HepG2 (cell line): Measurements from ENCODE around the gene SERPINF2. TPM values are rescaled to one million over a fixed set of nuclear protein-coding genes. Genes with fewer than 3 reads are reported as not detected.
A peak's percentile ranks its signal among the peaks of the same experiment; 100 is the strongest.

Experiments used
- AKAP8 ChIP-seq: sonication (generic); formaldehyde crosslinking; IDR thresholded peaks from 2 replicates; pipeline ENCODE4 v1.5.1; 2020; ENCODE audit warnings: mild to moderate bottlenecking, missing genetic modification reagents
- CBX2 ChIP-seq, 2 experiments: fragments of 200-600 bp in 1 of 2; sonication (generic); formaldehyde crosslinking in 1 of 2; IDR thresholded peaks; 2 replicates each; pipeline versions ENCODE4 v1.7.0 to v1.8.1; 2018 to 2022; ENCODE audit warnings: low read depth in 2 of 2, low read length in 1 of 2, mild to moderate bottlenecking in 1 of 2, missing genetic modification reagents in 1 of 2
- DMAP1 ChIP-seq: IDR thresholded peaks from 2 replicates; pipeline ENCODE4 v1.6.1; 2016
- FOXA1 ChIP-seq, 2 experiments: fragments of 450-650 bp in 1 of 2; sonication (generic) in 1 of 2; formaldehyde crosslinking in 1 of 2; IDR thresholded peaks; 2 replicates each; pipeline versions ENCODE4 v1.4.0 to v1.6.1; 2016 to 2020; ENCODE audit warnings: missing genetic modification reagents in 1 of 2
- GTF3A ChIP-seq: sonication (generic); formaldehyde crosslinking; conservative IDR thresholded peaks from 2 replicates; pipeline ENCODE4 v1.4.0; 2020; ENCODE audit warnings: mild to moderate bottlenecking, missing genetic modification reagents
- HNRNPLL ChIP-seq: fragments of 200-400 bp; formaldehyde crosslinking; IDR thresholded peaks from 2 replicates; pipeline ENCODE4 v1.6.1; 2017; ENCODE audit warnings: mild to moderate bottlenecking, low read depth, low read length; ENCODE audit not compliant: poor library complexity, severe bottlenecking
- JUND ChIP-seq: sonication (generic); formaldehyde crosslinking; IDR thresholded peaks from 2 replicates; pipeline ENCODE4 v1.8.0; 2022; ENCODE audit warnings: mild to moderate bottlenecking, missing genetic modification reagents
- MED1 ChIP-seq: sonication (generic); formaldehyde crosslinking; IDR thresholded peaks from 2 replicates; pipeline ENCODE4 v1.4.0; 2020; ENCODE audit warnings: missing genetic modification reagents
- NCOA1 ChIP-seq: sonication (generic); formaldehyde crosslinking; IDR thresholded peaks from 2 replicates; pipeline ENCODE4 v1.9.0; 2021; ENCODE audit warnings: missing genetic modification reagents
- NPAS2 ChIP-seq: sonication (generic); formaldehyde crosslinking; IDR thresholded peaks from 2 replicates; pipeline ENCODE4 v1.8.0; 2022; ENCODE audit warnings: mild to moderate bottlenecking, missing genetic modification reagents, borderline replicate concordance
- PHF20 ChIP-seq: sonication (generic); formaldehyde crosslinking; IDR thresholded peaks from 2 replicates; pipeline ENCODE4 v1.5.0; 2020; ENCODE audit warnings: mild to moderate bottlenecking, missing genetic modification reagents
- RAD21 ChIP-seq: fragments of 450-650 bp; formaldehyde crosslinking; IDR thresholded peaks from 2 replicates; pipeline ENCODE4 v1.5.0; 2020; ENCODE audit warnings: mild to moderate bottlenecking
- SIN3A ChIP-seq: IDR thresholded peaks from 2 replicates; pipeline ENCODE4 v1.6.1; 2011; ENCODE audit warnings: low read depth, mild to moderate bottlenecking, control low read depth, low read length, borderline replicate concordance
- SIX4 ChIP-seq: sonication (generic); formaldehyde crosslinking; IDR thresholded peaks from 2 replicates; pipeline ENCODE4 v1.4.0; 2020; ENCODE audit warnings: missing genetic modification reagents
- STAG1 ChIP-seq: sonication (generic); formaldehyde crosslinking; IDR thresholded peaks from 2 replicates; pipeline ENCODE4 v1.4.0; 2020; ENCODE audit warnings: missing genetic modification reagents
- ZEB1 ChIP-seq: IDR thresholded peaks from 2 replicates; pipeline ENCODE4 v1.6.1; 2012; ENCODE audit warnings: mild to moderate bottlenecking, low read depth, inconsistent platforms; ENCODE audit not compliant: insufficient replicate concordance
- ZNF343 ChIP-seq: sonication (generic); formaldehyde crosslinking; IDR thresholded peaks from 2 replicates; pipeline ENCODE4 v1.4.0; 2020; ENCODE audit warnings: mild to moderate bottlenecking, missing genetic modification reagents
- ZNF546 ChIP-seq: sonication (generic); formaldehyde crosslinking; conservative IDR thresholded peaks from 2 replicates; pipeline ENCODE4 v1.8.1; 2023; ENCODE audit warnings: mild to moderate bottlenecking, missing genetic modification reagents
- ZNF7 ChIP-seq: IDR thresholded peaks from 2 replicates; pipeline ENCODE4 v1.6.1; 2016; ENCODE audit warnings: missing biosample characterization, missing genetic modification reagents
- polyA plus RNA-seq, 8 experiments: library from polyadenylated mRNA; depleted of rRNA in 3 of 8; stranded (reverse) in 7 of 8; unstranded in 1 of 8; fragments of >200 nt; fragmentation: Illumina TruSeq in 4 of 8; extraction: Trizol in 4 of 8; gene quantifications; 2 replicates each; pipeline versions ENCODE4 v1.2.1 to v1.2.3, GENCODE V29; 2011 to 2016; ENCODE audit warnings: low read depth in 4 of 8, missing spikeins in 1 of 8, mixed read lengths in 1 of 8; ENCODE audit not compliant: insufficient read depth in 1 of 8
- total RNA-seq, 5 experiments: library from RNA; depleted of rRNA; stranded (reverse); fragments of >200 nt; fragmentation: Illumina TruSeq; extraction: Trizol; gene quantifications; 2 replicates each; pipeline ENCODE4 v1.2.3, GENCODE V29; 2016; ENCODE audit warnings: low read depth in 1 of 5
- TF ChIP-seq, protein P1 (sequence below): sonication (generic); formaldehyde crosslinking; IDR thresholded peaks from 2 replicates; pipeline ENCODE4 v1.8.1; 2023; ENCODE audit warnings: mild to moderate bottlenecking, missing genetic modification reagents, borderline replicate concordance
- TF ChIP-seq, protein P2 (sequence below): sonication (generic); formaldehyde crosslinking; IDR thresholded peaks from 2 replicates; pipeline ENCODE4 v1.5.0; 2020; ENCODE audit warnings: mild to moderate bottlenecking, missing genetic modification reagents
- TF ChIP-seq, protein P3 (sequence below): sonication (generic); formaldehyde crosslinking; IDR thresholded peaks from 2 replicates; pipeline ENCODE4 v1.8.1; 2023; ENCODE audit warnings: mild to moderate bottlenecking, moderate library complexity, missing genetic modification reagents
- TF ChIP-seq, protein P4 (sequence below): sonication (generic); formaldehyde crosslinking; IDR thresholded peaks from 2 replicates; pipeline ENCODE4 v1.4.0; 2020; ENCODE audit warnings: missing genetic modification reagents, mild to moderate bottlenecking, borderline replicate concordance

SERPINF2 gene
- total and polyA plus RNA-seq, 2 of the 13 experiments (the other 11 are each of a cell fraction or from before 2014, with no cell fraction given): 309 to 548 TPM

DNA sequence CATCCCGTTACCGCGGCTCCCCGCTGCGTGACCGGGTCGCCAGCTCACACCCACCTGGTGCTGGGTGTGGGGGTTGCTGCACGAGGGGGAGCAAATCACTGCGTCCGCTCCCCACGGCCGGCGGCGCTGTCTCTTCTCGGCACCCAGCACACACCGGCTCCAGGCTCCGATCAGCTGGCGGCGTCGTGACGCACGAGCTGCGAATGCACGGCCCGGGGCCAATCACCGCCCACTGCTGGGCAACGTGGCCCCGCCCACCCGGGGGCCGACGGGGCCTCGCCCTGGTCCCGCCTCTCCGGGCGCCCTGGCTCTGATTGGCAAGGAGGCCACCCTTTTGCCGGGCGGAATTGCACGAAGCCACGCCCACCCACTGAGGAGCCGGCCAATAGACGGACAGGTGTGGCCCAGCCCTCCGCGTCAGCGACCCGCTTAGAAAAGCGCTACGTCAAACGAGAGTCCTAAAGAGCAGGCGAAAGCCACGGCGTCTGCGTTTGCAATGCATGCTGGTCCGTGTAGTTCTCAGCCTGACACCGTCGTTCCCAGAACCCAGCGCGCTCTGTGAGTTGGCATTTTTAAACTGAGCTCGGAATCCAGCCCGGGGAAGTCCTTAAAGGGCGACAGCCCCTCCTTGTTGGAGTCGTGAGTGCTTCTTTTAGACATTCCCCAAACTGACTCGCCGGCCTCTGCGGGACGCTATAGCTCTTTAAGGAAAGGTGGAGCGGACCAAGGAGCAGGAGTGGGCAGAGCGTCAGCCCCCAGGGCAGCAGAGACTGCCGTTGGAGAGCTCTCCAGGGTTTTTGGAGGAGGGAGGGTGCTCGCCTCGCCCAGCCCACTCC is 26.4 kb upstream of the SERPINF2 start (continued):
- TF ChIP-seq ZNF7 (CRISPR knock-in tag): no peak
- TF ChIP-seq FOXA1 (IDR thresholded peaks at IDR 0.05): no peak
- TF ChIP-seq FOXA1 (CRISPR knock-in tag; IDR thresholded peaks at IDR 0.05): 0 out of 2 replicates have a peak, but pooled peaks have one; percentile 26
- TF ChIP-seq, protein P1, sequence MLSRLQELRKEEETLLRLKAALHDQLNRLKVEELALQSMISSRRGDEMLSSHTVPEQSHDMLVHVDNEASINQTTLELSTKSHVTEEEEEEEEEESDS (CRISPR knock-in tag): no peak
- TF ChIP-seq SIX4 (CRISPR knock-in tag): no peak; the same call in 1 of the 2 replicates
- no peak for TF ChIP-seq AKAP8 (CRISPR knock-in tag)
- TF ChIP-seq DMAP1 (CRISPR knock-in tag): peak; percentile 68; the same call in 1 of the 2 replicates
- no peak for TF ChIP-seq NCOA1
- TF ChIP-seq JUND (CRISPR knock-in tag): no peak; the same call in 1 of the 2 replicates
- TF ChIP-seq, protein P2, sequence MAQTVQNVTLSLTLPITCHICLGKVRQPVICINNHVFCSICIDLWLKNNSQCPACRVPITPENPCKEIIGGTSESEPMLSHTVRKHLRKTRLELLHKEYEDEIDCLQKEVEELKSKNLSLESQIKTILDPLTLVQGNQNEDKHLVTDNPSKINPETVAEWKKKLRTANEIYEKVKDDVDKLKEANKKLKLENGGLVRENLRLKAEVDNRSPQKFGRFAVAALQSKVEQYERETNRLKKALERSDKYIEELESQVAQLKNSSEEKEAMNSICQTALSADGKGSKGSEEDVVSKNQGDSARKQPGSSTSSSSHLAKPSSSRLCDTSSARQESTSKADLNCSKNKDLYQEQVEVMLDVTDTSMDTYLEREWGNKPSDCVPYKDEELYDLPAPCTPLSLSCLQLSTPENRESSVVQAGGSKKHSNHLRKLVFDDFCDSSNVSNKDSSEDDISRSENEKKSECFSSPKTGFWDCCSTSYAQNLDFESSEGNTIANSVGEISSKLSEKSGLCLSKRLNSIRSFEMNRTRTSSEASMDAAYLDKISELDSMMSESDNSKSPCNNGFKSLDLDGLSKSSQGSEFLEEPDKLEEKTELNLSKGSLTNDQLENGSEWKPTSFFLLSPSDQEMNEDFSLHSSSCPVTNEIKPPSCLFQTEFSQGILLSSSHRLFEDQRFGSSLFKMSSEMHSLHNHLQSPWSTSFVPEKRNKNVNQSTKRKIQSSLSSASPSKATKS (CRISPR knock-in tag): no peak
- TF ChIP-seq, protein P3, sequence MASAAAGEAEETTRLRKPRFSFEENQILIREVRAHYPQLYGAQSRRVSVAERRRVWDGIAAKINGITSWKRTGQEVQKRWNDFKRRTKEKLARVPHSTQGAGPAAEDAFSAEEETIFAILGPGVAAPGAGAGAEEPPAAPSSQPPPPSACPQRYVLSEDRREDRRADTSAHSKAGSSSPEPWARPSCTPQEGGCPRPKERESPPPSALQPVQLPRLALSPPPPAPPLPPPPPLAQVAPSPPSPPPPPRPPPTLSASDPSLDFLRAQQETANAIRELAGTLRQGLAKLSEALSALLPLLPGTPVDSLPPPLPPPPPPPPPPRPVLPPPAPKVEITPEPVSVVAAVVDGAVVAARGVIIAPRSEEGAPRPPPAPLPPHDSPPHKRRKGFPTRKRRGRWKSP: peak; percentile 53; the same call in 1 of the 2 replicates
- TF ChIP-seq MED1 (CRISPR knock-in tag): 0 out of 2 replicates have a peak, but pooled peaks have one; percentile 38
- TF ChIP-seq ZNF343: 0 out of 2 replicates have a peak, but pooled peaks have one; percentile 20
- TF ChIP-seq STAG1 (CRISPR knock-in tag): peak; percentile 15; the same call in 1 of the 2 replicates
- TF ChIP-seq, protein P4, sequence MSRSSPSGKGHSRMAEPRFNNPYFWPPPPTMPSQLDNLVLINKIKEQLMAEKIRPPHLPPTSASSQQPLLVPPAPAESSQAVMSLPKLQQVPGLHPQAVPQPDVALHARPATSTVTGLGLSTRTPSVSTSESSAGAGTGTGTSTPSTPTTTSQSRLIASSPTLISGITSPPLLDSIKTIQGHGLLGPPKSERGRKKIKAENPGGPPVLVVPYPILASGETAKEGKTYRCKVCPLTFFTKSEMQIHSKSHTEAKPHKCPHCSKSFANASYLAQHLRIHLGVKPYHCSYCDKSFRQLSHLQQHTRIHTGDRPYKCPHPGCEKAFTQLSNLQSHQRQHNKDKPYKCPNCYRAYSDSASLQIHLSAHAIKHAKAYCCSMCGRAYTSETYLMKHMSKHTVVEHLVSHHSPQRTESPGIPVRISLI (CRISPR knock-in tag): no peak
- TF ChIP-seq GTF3A: no peak
- TF ChIP-seq ZEB1: no peak
- TF ChIP-seq CBX2 (IDR thresholded peaks at IDR 0.05; ENCODE audit: low read depth, low read length): no peak
- no peak for TF ChIP-seq CBX2 (CRISPR knock-in tag; IDR thresholded peaks at IDR 0.05; ENCODE audit: low read depth)
- TF ChIP-seq RAD21 (CRISPR knock-in tag): peak; percentile 62
- TF ChIP-seq NPAS2: no peak
- no peak for TF ChIP-seq ZNF546 (CRISPR knock-in tag)
- peak; percentile 77 for TF ChIP-seq HNRNPLL
- peak; percentile 97 for TF ChIP-seq SIN3A
- peak; percentile 36; the same call in 1 of the 2 replicates for TF ChIP-seq PHF20
